GM06990 (cell line): ENCODE measurements around the gene GPR32.

Experiments
- DNase-seq: peaks from one replicate; pipeline ENCODE4 v3.0.0-alpha.2; 2011; ENCODE audit not compliant: insufficient read length; ENCODE audit errors: extremely low read depth
- H3K27me3 ChIP-seq: replicated peaks from 2 replicates; pipeline ENCODE4 v1.6.0; 2011; ENCODE audit warnings: low read length; ENCODE audit not compliant: control insufficient read depth, insufficient read depth
- H3K36me3 ChIP-seq: 2 replicates; pipeline ENCODE4 v1.5.1; 2011; ENCODE audit warnings: low read length; ENCODE audit not compliant: control insufficient read depth, insufficient read depth
- H3K4me3 ChIP-seq: replicated peaks from 2 replicates; pipeline ENCODE4 v1.5.1; 2011; ENCODE audit warnings: low read depth, mild to moderate bottlenecking, control low read depth, low read length
- CTCF ChIP-seq: IDR thresholded peaks from 2 replicates; pipeline ENCODE4 v1.5.1; 2011; ENCODE audit warnings: low read length, control low read depth, mild to moderate bottlenecking, inconsistent platforms; ENCODE audit not compliant: insufficient read depth, poor library complexity, severe bottlenecking

Gene GPR32

GRCh38 chr19:50785329-50785728, 15.1 kb downstream of the GPR32 start:
- no peak for DNase-seq
- TF ChIP-seq CTCF, result no peak

GRCh38 chr19:50790396-50790795, 20.1 kb downstream of the GPR32 start, which contains the start of gene ACP4:
Gene ACP4 (plus strand): TSS chr19:50790415. CDS start chr19:50790415, 0 bp downstream.
- H3K4me3 ChIP-seq, result no peak within 1 kb of the TSS
- H3K27me3 ChIP-seq, result no peaks in the 10 kb centered on the region
- DNase-seq, result no peak
- peaks cover 1% of the 10 kb centered on the region; the same call in 1 of the 2 replicates for H3K36me3 ChIP-seq
- no peak for TF ChIP-seq CTCF

More at GRCh38 chr19:50785329-50785728, 15.1 kb downstream of the GPR32 start:
- H3K27me3 ChIP-seq, result no peaks in the 10 kb centered on the region
- no peaks in the 10 kb centered on the region for H3K36me3 ChIP-seq
- H3K4me3 ChIP-seq, result no peak overlapping the region

GRCh38 chr19:50790922-50791467, 20.7 kb downstream of the GPR32 start:
- no peak overlapping the region for H3K4me3 ChIP-seq
- no peaks in the 10 kb centered on the region for H3K27me3 ChIP-seq
- H3K36me3 ChIP-seq, result peaks cover 5% of the 10 kb centered on the region
- no peak for TF ChIP-seq CTCF
- no peak for DNase-seq

- TF ChIP-seq CTCF, result no peak
- Histone ChIP-seq H3K4me3 (no peak overlapping the region), H3K36me3 (peaks cover 5% of the 10 kb centered on the region), H3K27me3 (no peaks in the 10 kb centered on the region)
- peak; percentile 31 for DNase-seq
Measured at GRCh38 chr19:50791594-50792271, 21.5 kb downstream of the GPR32 start.

GRCh38 chr19:50792272-50793250, 22.3 kb downstream of the GPR32 start:
- no peak for DNase-seq
- H3K27me3 ChIP-seq, result no peaks in the 10 kb centered on the region
- peaks cover 10% of the 10 kb centered on the region for H3K36me3 ChIP-seq
- TF ChIP-seq CTCF, result no peak
- no peak overlapping the region for H3K4me3 ChIP-seq
